ENCODE data around the gene SH2B3.

The SH2B3 gene

DNA sequence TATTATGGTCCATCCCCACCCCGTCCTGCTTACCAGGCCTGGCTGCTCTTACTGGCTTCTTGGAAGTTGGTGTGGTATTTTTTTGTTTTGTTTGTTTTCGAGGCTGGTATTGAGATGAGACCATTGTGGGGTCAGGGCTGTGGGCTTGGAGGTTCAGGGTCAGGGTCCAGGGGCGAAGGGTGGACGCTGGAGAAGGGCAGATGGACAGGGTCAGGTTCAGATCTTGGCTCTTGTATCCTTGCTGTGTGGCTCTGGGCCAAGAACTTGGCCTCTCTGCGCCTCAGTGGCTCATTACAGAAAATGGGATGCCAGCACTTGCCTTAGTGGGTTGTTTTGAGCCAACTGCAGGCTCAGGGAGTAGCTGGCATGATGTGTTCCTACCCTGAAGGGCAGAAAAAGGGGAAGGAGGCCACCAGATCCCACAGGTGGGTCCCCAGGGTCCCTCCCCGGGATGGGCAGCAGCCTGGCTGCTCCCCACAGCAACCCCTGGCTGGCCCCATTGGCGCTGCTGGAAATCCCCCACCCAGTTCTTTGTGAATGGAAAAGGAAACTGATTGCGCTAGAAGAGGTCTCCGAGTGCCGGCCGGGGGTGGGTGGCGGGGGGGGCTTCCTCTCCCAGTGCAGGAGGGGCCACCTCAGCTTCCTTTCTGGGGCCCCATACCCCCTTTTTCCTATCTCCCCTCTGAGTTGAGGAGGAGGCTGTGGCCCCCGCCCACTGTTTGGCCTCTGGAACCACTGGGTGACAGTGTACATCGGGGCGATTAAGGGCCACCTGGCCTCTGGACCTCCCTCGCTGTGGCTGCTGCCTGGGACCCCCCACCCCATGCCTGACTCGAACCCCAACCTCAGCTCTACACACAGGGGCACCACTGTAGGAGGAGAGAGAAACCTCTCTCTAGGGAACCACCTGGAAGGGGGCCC lies 25.0 kb downstream of the SH2B3 start:
- CTCF ChIA-PET, result no interaction called here
- no peak for TF ChIP-seq L3MBTL2 (conservative IDR thresholded peaks at IDR 0.05)
- TF ChIP-seq LEF1 (IDR thresholded peaks at IDR 0.05; ENCODE audit: borderline replicate concordance), result no peak
- DNase-seq (ENCODE audit: extremely low spot score), result no peak
- POLR2A ChIA-PET, result interaction anchor here (0.7 kb wide), 1 partner anchor 433 kb away, joined by 3 read pairs; no protein-coding TSS in a partner anchor

DNA sequence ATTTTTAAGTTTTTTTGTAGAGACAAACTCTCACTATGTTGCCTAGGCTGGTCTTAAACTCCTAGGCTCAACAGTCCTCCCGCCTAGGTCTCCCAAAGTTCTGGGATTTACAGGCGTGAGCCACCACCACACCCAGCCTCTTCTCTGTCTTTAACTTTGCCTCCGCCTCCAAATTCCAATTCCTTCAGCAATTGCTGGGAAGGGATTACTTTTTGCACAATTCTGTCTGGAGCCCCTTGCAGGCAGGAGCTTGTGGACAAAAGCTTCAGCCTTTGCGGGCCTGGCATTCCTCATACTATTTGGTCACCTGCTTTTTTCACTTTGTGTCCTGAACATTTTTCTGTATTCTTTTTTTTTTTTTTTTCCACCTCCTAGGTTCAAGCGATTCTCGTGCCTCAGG lies 26.0 kb downstream of the SH2B3 start:
- ChIA-PET POLR2A (no interaction called here), CTCF (no interaction called here)
- TF ChIP-seq FOXM1 (IDR thresholded peaks at IDR 0.05; ENCODE audit: borderline replicate concordance) (no peak), ELF4 (IDR thresholded peaks at IDR 0.05) (no peak), SP1 (IDR thresholded peaks at IDR 0.05) (no peak), LEF1 (IDR thresholded peaks at IDR 0.05; ENCODE audit: borderline replicate concordance) (no peak), ZNF384 (IDR thresholded peaks at IDR 0.05) (no peak), CTBP1 (IDR thresholded peaks at IDR 0.05; ENCODE audit: borderline replicate concordance) (no peak), HDGF (IDR thresholded peaks at IDR 0.05; ENCODE audit: borderline replicate concordance) (no peak), SUZ12 (IDR thresholded peaks at IDR 0.05) (no peak), TARDBP (IDR thresholded peaks at IDR 0.05) (no peak), BHLHE40 (IDR thresholded peaks at IDR 0.05; ENCODE audit: borderline replicate concordance) (no peak), FOXA1 (IDR thresholded peaks at IDR 0.05) (no peak), L3MBTL2 (conservative IDR thresholded peaks at IDR 0.05) (no peak), NFRKB (IDR thresholded peaks at IDR 0.05) (no peak), ARNT (IDR thresholded peaks at IDR 0.05) (no peak)
- TF ChIP-seq, protein P1, sequence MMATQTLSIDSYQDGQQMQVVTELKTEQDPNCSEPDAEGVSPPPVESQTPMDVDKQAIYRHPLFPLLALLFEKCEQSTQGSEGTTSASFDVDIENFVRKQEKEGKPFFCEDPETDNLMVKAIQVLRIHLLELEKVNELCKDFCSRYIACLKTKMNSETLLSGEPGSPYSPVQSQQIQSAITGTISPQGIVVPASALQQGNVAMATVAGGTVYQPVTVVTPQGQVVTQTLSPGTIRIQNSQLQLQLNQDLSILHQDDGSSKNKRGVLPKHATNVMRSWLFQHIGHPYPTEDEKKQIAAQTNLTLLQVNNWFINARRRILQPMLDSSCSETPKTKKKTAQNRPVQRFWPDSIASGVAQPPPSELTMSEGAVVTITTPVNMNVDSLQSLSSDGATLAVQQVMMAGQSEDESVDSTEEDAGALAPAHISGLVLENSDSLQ (IDR thresholded peaks at IDR 0.05), result no peak
- DNase-seq (ENCODE audit: extremely low spot score), result no peak

DNA sequence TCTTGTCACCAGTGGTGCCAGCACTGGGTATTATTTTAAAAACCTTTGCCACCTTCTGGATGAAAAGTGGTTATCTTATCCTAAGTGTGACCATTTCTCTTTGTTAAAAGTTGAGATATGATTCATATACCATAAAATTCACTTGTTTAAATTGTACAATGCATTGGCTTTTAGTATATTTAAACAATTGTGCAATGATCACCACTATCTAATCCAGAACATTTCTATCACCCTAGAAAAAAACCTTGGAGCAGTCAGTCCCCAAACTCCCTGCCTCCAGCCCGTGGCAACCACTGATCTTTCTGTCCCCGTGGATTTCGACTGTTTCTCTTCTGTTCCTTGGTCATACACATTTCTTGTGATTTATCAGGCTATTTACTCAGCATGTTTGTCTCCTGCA lies 28.3 kb downstream of the SH2B3 start:
- CTCF ChIA-PET, result interaction anchor here (0.7 to 1.3 kb wide), 2 partner anchors 37 to 51 kb away, joined by 3 read pairs; no protein-coding TSS in a partner anchor
- no peak for TF ChIP-seq SUZ12 (IDR thresholded peaks at IDR 0.05)
- no peak for TF ChIP-seq FOXM1 (IDR thresholded peaks at IDR 0.05; ENCODE audit: borderline replicate concordance)
- no peak for TF ChIP-seq ARNT (IDR thresholded peaks at IDR 0.05)
- no peak for TF ChIP-seq ELF4 (IDR thresholded peaks at IDR 0.05)
- TF ChIP-seq TARDBP (IDR thresholded peaks at IDR 0.05), result no peak
- TF ChIP-seq CTBP1 (IDR thresholded peaks at IDR 0.05; ENCODE audit: borderline replicate concordance), result no peak
- no peak for TF ChIP-seq SP1 (IDR thresholded peaks at IDR 0.05)
- no peak for TF ChIP-seq BHLHE40 (IDR thresholded peaks at IDR 0.05; ENCODE audit: borderline replicate concordance)
- TF ChIP-seq, protein P1 (IDR thresholded peaks at IDR 0.05), result no peak
- no peak for TF ChIP-seq NFRKB (IDR thresholded peaks at IDR 0.05)
- no peak for TF ChIP-seq L3MBTL2 (conservative IDR thresholded peaks at IDR 0.05)
- TF ChIP-seq FOXA1 (IDR thresholded peaks at IDR 0.05), result no peak
- no peak for TF ChIP-seq LEF1 (IDR thresholded peaks at IDR 0.05; ENCODE audit: borderline replicate concordance)
- no peak for TF ChIP-seq HDGF (IDR thresholded peaks at IDR 0.05; ENCODE audit: borderline replicate concordance)
- no peak for TF ChIP-seq ZNF384 (IDR thresholded peaks at IDR 0.05)
- no peak for TF ChIP-seq FOXK2 (IDR thresholded peaks at IDR 0.05)
- POLR2A ChIA-PET, result no interaction called here

DNA sequence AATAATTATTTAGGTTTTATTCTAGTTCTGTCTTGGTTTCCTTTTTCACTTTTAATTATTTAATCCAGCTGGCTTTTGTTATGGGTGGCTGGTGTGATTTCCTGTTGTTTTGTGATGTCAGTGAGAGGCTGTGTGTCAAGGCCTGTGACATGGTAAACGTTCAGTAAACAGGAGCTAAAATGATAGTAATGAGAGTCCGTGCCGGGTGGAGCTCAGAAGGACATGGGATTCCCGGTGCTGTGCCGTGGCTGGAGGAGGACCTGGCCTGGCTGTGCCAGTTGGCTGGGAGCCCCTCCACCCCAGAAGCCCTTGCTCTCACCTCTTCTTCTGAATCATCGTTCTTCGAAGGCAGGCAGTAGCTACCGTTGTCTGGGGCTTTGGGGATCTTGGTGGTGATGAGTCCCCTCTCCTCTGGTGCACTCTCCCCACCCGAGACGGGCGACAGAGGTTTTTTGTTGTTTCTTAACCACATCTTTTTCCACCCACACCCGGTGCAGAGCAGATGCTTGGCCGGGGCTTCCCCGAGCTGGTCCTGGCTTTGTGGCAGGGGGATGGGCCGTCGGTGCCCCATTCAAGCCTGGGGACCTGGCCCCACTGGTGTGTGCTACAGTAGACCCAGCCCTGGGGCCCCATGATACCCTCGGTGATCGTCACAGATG lies 29.1 kb downstream of the SH2B3 start:
- ChIA-PET POLR2A (no interaction called here), CTCF (interaction anchor here (0.7 to 1.3 kb wide), 2 partner anchors 38 to 52 kb away, joined by 3 read pairs; no protein-coding TSS in a partner anchor)
- no peak for TF ChIP-seq SUZ12 (IDR thresholded peaks at IDR 0.05)
- TF ChIP-seq TARDBP (IDR thresholded peaks at IDR 0.05), result no peak
- TF ChIP-seq L3MBTL2 (conservative IDR thresholded peaks at IDR 0.05), result no peak
- TF ChIP-seq SP1 (IDR thresholded peaks at IDR 0.05), result no peak
- TF ChIP-seq CTBP1 (IDR thresholded peaks at IDR 0.05; ENCODE audit: borderline replicate concordance), result no peak
- no peak for TF ChIP-seq LEF1 (IDR thresholded peaks at IDR 0.05; ENCODE audit: borderline replicate concordance)
- no peak for TF ChIP-seq HDGF (IDR thresholded peaks at IDR 0.05; ENCODE audit: borderline replicate concordance)
- TF ChIP-seq FOXK2 (IDR thresholded peaks at IDR 0.05), result no peak
- TF ChIP-seq FOXA1 (IDR thresholded peaks at IDR 0.05), result no peak
- no peak for TF ChIP-seq ELF4 (IDR thresholded peaks at IDR 0.05)
- no peak for TF ChIP-seq ARNT (IDR thresholded peaks at IDR 0.05)
- DNase-seq (ENCODE audit: extremely low spot score), result no peak

More for the DNA sequence above, 28.3 kb downstream of the SH2B3 start:
- no peak for DNase-seq (ENCODE audit: extremely low spot score)

DNA sequence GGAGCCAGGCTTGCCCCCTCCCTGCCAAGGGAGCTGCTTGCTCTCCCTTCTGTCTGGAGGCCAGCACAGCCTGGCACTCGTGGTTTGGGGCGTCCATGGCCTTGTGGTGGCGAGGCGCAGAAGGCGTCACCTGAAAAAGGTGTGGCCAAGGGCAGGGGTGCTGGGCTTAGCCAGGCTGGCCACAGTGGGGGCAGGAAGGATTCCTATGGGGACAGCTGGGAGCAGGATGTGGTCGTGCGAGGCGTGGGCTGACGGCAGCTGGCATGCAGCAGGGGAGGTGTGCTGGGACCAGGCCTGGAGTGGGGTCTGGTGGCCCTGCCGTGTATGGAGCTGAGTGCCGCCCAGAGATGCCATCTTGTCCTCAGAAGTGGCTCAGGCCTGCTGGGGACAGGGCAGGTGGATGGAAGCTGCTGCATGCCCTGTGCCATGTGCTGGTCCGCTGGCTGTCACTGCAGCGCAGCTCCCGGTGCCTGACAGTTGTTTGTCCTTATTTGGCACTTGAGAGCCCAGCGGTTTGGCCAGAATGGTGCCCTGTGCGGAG lies 30.0 kb downstream of the SH2B3 start:
- POLR2A ChIA-PET, result no interaction called here
- CTCF ChIA-PET, result no interaction called here
- no peak for TF ChIP-seq FOXK2 (IDR thresholded peaks at IDR 0.05)
- no peak for DNase-seq (ENCODE audit: extremely low spot score)

DNA sequence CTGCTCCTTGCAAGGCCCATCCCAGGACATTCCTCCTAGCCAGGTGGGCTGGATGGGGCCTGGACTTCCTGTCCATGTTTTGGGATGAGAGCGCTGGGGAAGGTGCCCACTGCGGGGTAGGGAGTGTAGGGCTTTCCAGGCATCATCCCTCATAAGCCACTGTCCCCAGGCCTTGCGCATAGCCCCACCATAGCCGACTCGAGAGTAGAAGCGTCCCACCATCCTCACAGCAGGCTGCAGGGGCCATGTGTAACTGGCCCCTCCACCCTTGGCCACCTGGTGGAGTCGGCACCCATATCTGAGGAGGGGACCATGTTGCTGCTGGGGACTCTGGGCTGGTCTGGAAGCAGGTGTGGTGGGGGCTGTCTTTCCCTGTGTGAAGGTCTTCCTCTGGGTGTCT lies 30.5 kb downstream of the SH2B3 start:
- ChIA-PET CTCF (no interaction called here), POLR2A (no interaction called here)
- TF ChIP-seq CTBP1 (IDR thresholded peaks at IDR 0.05; ENCODE audit: borderline replicate concordance) (no peak), BHLHE40 (IDR thresholded peaks at IDR 0.05; ENCODE audit: borderline replicate concordance) (no peak), LEF1 (IDR thresholded peaks at IDR 0.05; ENCODE audit: borderline replicate concordance) (no peak), FOXM1 (IDR thresholded peaks at IDR 0.05; ENCODE audit: borderline replicate concordance) (no peak), HDGF (IDR thresholded peaks at IDR 0.05; ENCODE audit: borderline replicate concordance) (no peak), FOXA1 (IDR thresholded peaks at IDR 0.05) (no peak), NFRKB (IDR thresholded peaks at IDR 0.05) (no peak), SUZ12 (IDR thresholded peaks at IDR 0.05) (no peak), ELF4 (IDR thresholded peaks at IDR 0.05) (no peak), FOXK2 (IDR thresholded peaks at IDR 0.05) (no peak), ZNF384 (IDR thresholded peaks at IDR 0.05) (no peak)
- TF ChIP-seq, protein P1 (IDR thresholded peaks at IDR 0.05), result no peak
- DNase-seq (ENCODE audit: extremely low spot score), result no peak

Measured in HEK293T (cell line).